GM18951 (cell line): ENCODE data around the gene F7.
"Not testable (repeated sequence)": the region's sequence is repeated elsewhere in the genome, so short reads cannot be mapped to it uniquely, and the experiment has no call there.

Experiments used
- POLR2A ChIP-seq: IDR thresholded peaks from 4 replicates; pipeline ENCODE4 v1.6.1; 2011; ENCODE audit warnings: mild to moderate bottlenecking; ENCODE audit not compliant: insufficient read length, insufficient read depth; ENCODE audit errors: extremely low read depth
- in situ Hi-C: fragments of 300-500 bp; cut with MboI; formaldehyde crosslinking; loops from one replicate; pipeline ENCODE4 v1.12.0; 2022; ENCODE audit warnings: low sequenced_read_pairs, mixed read lengths, inconsistent platforms; ENCODE audit not compliant: unreplicated experiment

The F7 gene

GRCh38 chr13:113152984-113153809 lies 47.6 kb downstream of the F7 start:
- in situ Hi-C loops = no loop called here
- no peak for TF ChIP-seq POLR2A

- peak; percentile 62 for TF ChIP-seq POLR2A
- in situ Hi-C loops = no loop called here
Measured at GRCh38 chr13:113153810-113154748, 48.5 kb downstream of the F7 start.

- in situ Hi-C loops = no loop called here
- no peak for TF ChIP-seq POLR2A
Measured at GRCh38 chr13:113155201-113155600, 49.6 kb downstream of the F7 start.

GRCh38 chr13:113155982-113156655 lies 50.5 kb downstream of the F7 start:
- no peak for TF ChIP-seq POLR2A
- in situ Hi-C loops = no loop called here

- in situ Hi-C loops = no loop called here
- no peak for TF ChIP-seq POLR2A
Measured at GRCh38 chr13:113157206-113157928, 51.8 kb downstream of the F7 start.

GRCh38 chr13:113157929-113158747 lies 52.5 kb downstream of the F7 start, which contains the start of gene PROZ:
Gene PROZ, plus strand, starts transcription at chr13:113158648. Its CDS starts 13 bp downstream, at chr13:113158661.
- in situ Hi-C loops = no loop called here
- TF ChIP-seq POLR2A = no peak

GRCh38 chr13:113158946-113159345 lies 53.4 kb downstream of the F7 start:
- in situ Hi-C loops = no loop called here
- no peak for TF ChIP-seq POLR2A

GRCh38 chr13:113159701-113160100 lies 54.1 kb downstream of the F7 start:
- in situ Hi-C loops = no loop called here
- TF ChIP-seq POLR2A = no peak

- in situ Hi-C loops = no loop called here
- TF ChIP-seq POLR2A = no peak
Measured at GRCh38 chr13:113160983-113161382, 55.4 kb downstream of the F7 start.

GRCh38 chr13:113161433-113161832 lies 55.8 kb downstream of the F7 start:
- in situ Hi-C loops = no loop called here
- no peak for TF ChIP-seq POLR2A

GRCh38 chr13:113161975-113162374 lies 56.4 kb downstream of the F7 start:
- in situ Hi-C loops = not testable (repeated sequence)
